HG03108 (cell line): ENCODE results near the gene MRM1.
"Not testable (repeated sequence)": the region's sequence is repeated elsewhere in the genome, so short reads cannot be mapped to it uniquely, and the experiment has no call there.

Experiments
- ATAC-seq: cut with Tn5 transposase; IDR thresholded peaks from one replicate; pipeline ENCODE4 v1.9.1; 2021; ENCODE audit warnings: moderate library complexity; ENCODE audit not compliant: unreplicated experiment

The MRM1 gene

GRCh38 chr17:36600465-36600864 is 918 bp upstream of the MRM1 start:
- ATAC-seq, result no peak

GRCh38 chr17:36600936-36601302 is 464 bp upstream of the MRM1 start:
- no peak for ATAC-seq

GRCh38 chr17:36602030-36602748 is 806 bp downstream of the MRM1 start:
- peak; percentile 3 for ATAC-seq

- no peak for ATAC-seq
Measured at GRCh38 chr17:36602924-36603384, 1.6 kb downstream of the MRM1 start.

- not testable (repeated sequence) for ATAC-seq
Measured at GRCh38 chr17:36605028-36605427, 3.6 kb downstream of the MRM1 start.

GRCh38 chr17:36608280-36608679 is 6.9 kb downstream of the MRM1 start:
- no peak for ATAC-seq

- no peak for ATAC-seq
Measured at GRCh38 chr17:36608794-36609497, 7.6 kb downstream of the MRM1 start.

- ATAC-seq, result no peak
Measured at GRCh38 chr17:36609498-36609862, 8.1 kb downstream of the MRM1 start.

GRCh38 chr17:36610474-36610873 is 9.1 kb downstream of the MRM1 start:
- no peak for ATAC-seq

GRCh38 chr17:36611345-36612072 is 10.1 kb downstream of the MRM1 start:
- ATAC-seq, result no peak

- no peak for ATAC-seq
Measured at GRCh38 chr17:36612323-36612722, 10.9 kb downstream of the MRM1 start.

GRCh38 chr17:36613155-36613554 is 11.8 kb downstream of the MRM1 start:
- no peak for ATAC-seq

GRCh38 chr17:36614081-36614480 is 12.7 kb downstream of the MRM1 start:
- no peak for ATAC-seq

GRCh38 chr17:36614933-36615332 is 13.6 kb downstream of the MRM1 start:
- ATAC-seq, result no peak

GRCh38 chr17:36616061-36617029 is 15.0 kb downstream of the MRM1 start:
- no peak for ATAC-seq

GRCh38 chr17:36617773-36618172 is 16.4 kb downstream of the MRM1 start:
- ATAC-seq, result no peak

GRCh38 chr17:36623281-36623680 is 21.9 kb downstream of the MRM1 start:
- ATAC-seq, result no peak

GRCh38 chr17:36625188-36625587 is 23.8 kb downstream of the MRM1 start:
- no peak for ATAC-seq

- ATAC-seq, result no peak
Measured at GRCh38 chr17:36627101-36627500, 25.7 kb downstream of the MRM1 start.

- no peak for ATAC-seq
Measured at GRCh38 chr17:36628576-36628975, 27.2 kb downstream of the MRM1 start.
